Measurements from ENCODE around the gene GTPBP10.

- no peak for TF ChIP-seq CTCF (IDR thresholded peaks at IDR 0.05)
- TF ChIP-seq POLR2A (IDR thresholded peaks at IDR 0.05), result no peak
Observed at GRCh38 chr7:90396420-90396819, 49.9 kb downstream of the GTPBP10 start.

Measured in body of pancreas (tissue), 4 donors.